SKM-1 (cell line): ENCODE measurements around the gene MYCN.
"Not testable (repeated sequence)": the region's sequence is repeated elsewhere in the genome, so short reads cannot be mapped to it uniquely, and the experiment has no call there.

Experiments
- DNase-seq: peaks from one replicate; lab custom pipeline; 2025; ENCODE audit not compliant: unreplicated experiment; lab: John Stamatoyannopoulos, UW

MYCN gene

GRCh38 chr2:15907461-15908324 is 32.7 kb upstream of the MYCN start:
- no peak for DNase-seq

GRCh38 chr2:15908371-15908770 is 32.0 kb upstream of the MYCN start:
- no peak for DNase-seq

- DNase-seq: no peak
These were observed 31.2 kb upstream of the MYCN start for GRCh38 chr2:15909157-15909556.

- DNase-seq: no peak
These were observed 30.6 kb upstream of the MYCN start for GRCh38 chr2:15909736-15910135.

GRCh38 chr2:15911270-15911669 is 29.1 kb upstream of the MYCN start:
- DNase-seq: not testable (repeated sequence)

- DNase-seq: no peak
These were observed 28.7 kb upstream of the MYCN start for GRCh38 chr2:15911686-15912085.

GRCh38 chr2:15912203-15912602 is 28.1 kb upstream of the MYCN start:
- no peak for DNase-seq

- DNase-seq: no peak
These were observed 27.2 kb upstream of the MYCN start for GRCh38 chr2:15913146-15913545.

- no peak for DNase-seq
These were observed 25.6 kb upstream of the MYCN start for GRCh38 chr2:15914596-15915385.

GRCh38 chr2:15915546-15915945 is 24.8 kb upstream of the MYCN start:
- not testable (repeated sequence) for DNase-seq

- no peak for DNase-seq
These were observed 24.0 kb upstream of the MYCN start for GRCh38 chr2:15916336-15916735.

GRCh38 chr2:15918761-15919356 is 21.5 kb upstream of the MYCN start:
- DNase-seq: no peak

- no peak for DNase-seq
These were observed 20.5 kb upstream of the MYCN start for GRCh38 chr2:15919716-15920434.

- DNase-seq: no peak
These were observed 19.7 kb upstream of the MYCN start for GRCh38 chr2:15920696-15921095.

GRCh38 chr2:15923597-15923996 is 16.8 kb upstream of the MYCN start:
- no peak for DNase-seq

- no peak for DNase-seq
These were observed 14.5 kb upstream of the MYCN start for GRCh38 chr2:15925819-15926218.

- no peak for DNase-seq
These were observed 14.1 kb upstream of the MYCN start for GRCh38 chr2:15926252-15926651.

- DNase-seq: no peak
These were observed 12.7 kb upstream of the MYCN start for GRCh38 chr2:15927551-15928218.

- not testable (repeated sequence) for DNase-seq
These were observed 11.3 kb upstream of the MYCN start for GRCh38 chr2:15929008-15929407.

GRCh38 chr2:15929861-15930260 is 10.5 kb upstream of the MYCN start:
- no peak for DNase-seq
